RPMI7951 (cell line): ENCODE results near the gene PAX5. TPM values are rescaled to one million over a fixed set of nuclear protein-coding genes. Genes with fewer than 3 reads are reported as not detected.

ENCODE experiments used
- DNase-seq: peaks from one replicate; pipeline ENCODE4 v3.0.0-alpha.2; 2012; ENCODE audit warnings: low read depth
- total RNA-seq: library from RNA; depleted of rRNA; stranded (reverse); fragments of >200 nt; shearing (Covaris generic); gene quantifications from 2 replicates; pipeline ENCODE4 v1.2.3, GENCODE V29; 2014

Gene PAX5
- total RNA-seq, 1 experiment from 2014 or later, result not detected

GRCh38 chr9:36987891-36988290 is 46.2 kb downstream of the PAX5 start:
- peak; percentile 65 for DNase-seq

- DNase-seq, result no peak
Observed at GRCh38 chr9:36987409-36987808, 46.7 kb downstream of the PAX5 start.

GRCh38 chr9:36986468-36987408 is 47.3 kb downstream of the PAX5 start:
- no peak for DNase-seq

GRCh38 chr9:36985769-36986467 is 48.1 kb downstream of the PAX5 start:
- no peak for DNase-seq

- no peak for DNase-seq
Observed at GRCh38 chr9:36985061-36985768, 48.9 kb downstream of the PAX5 start.

GRCh38 chr9:36980148-36980974 is 53.7 kb downstream of the PAX5 start:
- DNase-seq, result no peak

GRCh38 chr9:36976371-36977030 is 57.6 kb downstream of the PAX5 start:
- DNase-seq, result peak; percentile 89

GRCh38 chr9:36974731-36975130 is 59.3 kb downstream of the PAX5 start:
- DNase-seq, result peak; percentile 5

GRCh38 chr9:36971935-36972488 is 62.1 kb downstream of the PAX5 start:
- no peak for DNase-seq

GRCh38 chr9:36970007-36970888 is 63.8 kb downstream of the PAX5 start:
- DNase-seq, result no peak

- no peak for DNase-seq
Observed at GRCh38 chr9:36969216-36969771, 64.8 kb downstream of the PAX5 start.

- DNase-seq, result no peak
Observed at GRCh38 chr9:36968574-36969215, 65.4 kb downstream of the PAX5 start.

GRCh38 chr9:36967997-36968396 is 66.1 kb downstream of the PAX5 start:
- no peak for DNase-seq

- DNase-seq, result no peak
Observed at GRCh38 chr9:36966371-36967097, 67.5 kb downstream of the PAX5 start.

- no peak for DNase-seq
Observed at GRCh38 chr9:36964791-36965190, 69.3 kb downstream of the PAX5 start.

GRCh38 chr9:36963346-36963745 is 70.7 kb downstream of the PAX5 start:
- no peak for DNase-seq

- DNase-seq, result no peak
Observed at GRCh38 chr9:36962691-36963090, 71.4 kb downstream of the PAX5 start.
